PC-3 (cell line): ENCODE results near the gene BCAS3.

Experiments
- EZH2 ChIP-seq: fragments of 300-600 bp; sonication (generic); IDR thresholded peaks from one replicate; pipeline ENCODE4 v1.6.1; 2017; ENCODE audit warnings: antibody characterized with exemption, mild to moderate bottlenecking, low read length; ENCODE audit not compliant: unreplicated experiment
- EZH2phosphoT487 ChIP-seq: fragments of 300-600 bp; sonication (generic); IDR thresholded peaks from 2 replicates; pipeline ENCODE4 v1.6.1; 2018; ENCODE audit warnings: mild to moderate bottlenecking, antibody characterized with exemption, low read length, borderline replicate concordance
- TF ChIP-seq, protein P1 (sequence below): fragments of 300-600 bp; sonication (generic); conservative IDR thresholded peaks from 2 replicates; pipeline ENCODE4 v1.5.1; 2017; ENCODE audit warnings: antibody characterized with exemption, low read depth, mild to moderate bottlenecking, low read length

DNA sequence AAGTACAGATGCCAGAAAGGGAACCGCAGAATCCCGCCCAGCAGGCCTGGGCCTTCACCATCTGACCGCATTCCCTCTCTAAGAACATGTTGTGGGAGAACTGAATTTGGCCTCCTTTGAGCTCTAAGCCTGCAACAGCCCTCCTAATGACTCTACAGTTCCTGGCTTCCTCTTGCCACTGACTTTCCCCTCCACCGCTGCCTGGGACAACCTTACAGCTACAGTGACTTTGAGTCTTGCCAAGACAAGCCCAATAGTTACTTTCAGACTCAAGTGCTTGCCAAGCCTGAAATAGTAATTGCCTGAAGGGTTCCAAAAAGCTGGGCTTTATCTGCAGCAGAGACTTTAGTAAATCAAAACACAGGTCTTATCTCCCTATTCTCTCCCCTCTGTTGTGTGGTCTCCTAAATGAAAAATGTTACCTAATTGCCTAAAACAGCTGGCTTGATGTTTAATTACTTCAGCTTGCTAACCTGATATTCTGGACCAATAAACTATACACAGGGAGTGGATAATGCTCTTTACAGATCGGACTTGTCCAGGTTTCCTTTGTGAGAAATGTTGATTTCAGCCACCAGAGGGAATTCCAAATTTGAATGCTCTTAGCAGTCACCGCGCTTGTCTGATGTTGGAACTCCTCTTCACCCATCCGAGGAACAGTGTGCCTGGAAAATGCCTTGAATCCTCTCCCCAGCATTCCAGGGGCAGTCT is 636.9 kb downstream of the BCAS3 start:
- TF ChIP-seq, protein P1, sequence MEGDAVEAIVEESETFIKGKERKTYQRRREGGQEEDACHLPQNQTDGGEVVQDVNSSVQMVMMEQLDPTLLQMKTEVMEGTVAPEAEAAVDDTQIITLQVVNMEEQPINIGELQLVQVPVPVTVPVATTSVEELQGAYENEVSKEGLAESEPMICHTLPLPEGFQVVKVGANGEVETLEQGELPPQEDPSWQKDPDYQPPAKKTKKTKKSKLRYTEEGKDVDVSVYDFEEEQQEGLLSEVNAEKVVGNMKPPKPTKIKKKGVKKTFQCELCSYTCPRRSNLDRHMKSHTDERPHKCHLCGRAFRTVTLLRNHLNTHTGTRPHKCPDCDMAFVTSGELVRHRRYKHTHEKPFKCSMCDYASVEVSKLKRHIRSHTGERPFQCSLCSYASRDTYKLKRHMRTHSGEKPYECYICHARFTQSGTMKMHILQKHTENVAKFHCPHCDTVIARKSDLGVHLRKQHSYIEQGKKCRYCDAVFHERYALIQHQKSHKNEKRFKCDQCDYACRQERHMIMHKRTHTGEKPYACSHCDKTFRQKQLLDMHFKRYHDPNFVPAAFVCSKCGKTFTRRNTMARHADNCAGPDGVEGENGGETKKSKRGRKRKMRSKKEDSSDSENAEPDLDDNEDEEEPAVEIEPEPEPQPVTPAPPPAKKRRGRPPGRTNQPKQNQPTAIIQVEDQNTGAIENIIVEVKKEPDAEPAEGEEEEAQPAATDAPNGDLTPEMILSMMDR, result peak; percentile 27; the same call in 1 of the 2 replicates
- TF ChIP-seq EZH2, result no peak
- TF ChIP-seq EZH2phosphoT487, result no peak
